Cortex of kidney (tissue), 1 donor: ENCODE results near the gene ANKRD33.

ENCODE experiments used
- DNase-seq: peaks from one replicate; lab custom pipeline; 2025; lab: John Stamatoyannopoulos, UW

Gene ANKRD33

GRCh38 chr12:51917746-51918453 lies 30.0 kb downstream of the ANKRD33 start:
- DNase-seq = no peak

- no peak for DNase-seq
These were observed 32.1 kb downstream of the ANKRD33 start for GRCh38 chr12:51920046-51920445.

- no peak for DNase-seq
These were observed 33.3 kb downstream of the ANKRD33 start for GRCh38 chr12:51921017-51921725.

- no peak for DNase-seq
These were observed 34.2 kb downstream of the ANKRD33 start for GRCh38 chr12:51922146-51922545.

GRCh38 chr12:51922762-51923505 lies 35.0 kb downstream of the ANKRD33 start:
- DNase-seq = no peak

- DNase-seq = no peak
These were observed 35.8 kb downstream of the ANKRD33 start for GRCh38 chr12:51923506-51924365.

GRCh38 chr12:51924551-51925319 lies 36.8 kb downstream of the ANKRD33 start:
- no peak for DNase-seq

GRCh38 chr12:51925346-51926063 lies 37.6 kb downstream of the ANKRD33 start:
- no peak for DNase-seq

- DNase-seq = no peak
These were observed 38.2 kb downstream of the ANKRD33 start for GRCh38 chr12:51926064-51926632.

- DNase-seq = no peak
These were observed 38.8 kb downstream of the ANKRD33 start for GRCh38 chr12:51926718-51927117.

GRCh38 chr12:51932218-51933076 lies 44.5 kb downstream of the ANKRD33 start:
- DNase-seq = no peak

- DNase-seq = no peak
These were observed 46.2 kb downstream of the ANKRD33 start for GRCh38 chr12:51934080-51934479.

GRCh38 chr12:51937926-51938325 lies 50.0 kb downstream of the ANKRD33 start:
- no peak for DNase-seq

- DNase-seq = no peak
These were observed 50.8 kb downstream of the ANKRD33 start for GRCh38 chr12:51938726-51939125.

- DNase-seq = no peak
These were observed 53.2 kb downstream of the ANKRD33 start for GRCh38 chr12:51941011-51941581.
